ENCODE data around the gene SRMS.

DNA sequence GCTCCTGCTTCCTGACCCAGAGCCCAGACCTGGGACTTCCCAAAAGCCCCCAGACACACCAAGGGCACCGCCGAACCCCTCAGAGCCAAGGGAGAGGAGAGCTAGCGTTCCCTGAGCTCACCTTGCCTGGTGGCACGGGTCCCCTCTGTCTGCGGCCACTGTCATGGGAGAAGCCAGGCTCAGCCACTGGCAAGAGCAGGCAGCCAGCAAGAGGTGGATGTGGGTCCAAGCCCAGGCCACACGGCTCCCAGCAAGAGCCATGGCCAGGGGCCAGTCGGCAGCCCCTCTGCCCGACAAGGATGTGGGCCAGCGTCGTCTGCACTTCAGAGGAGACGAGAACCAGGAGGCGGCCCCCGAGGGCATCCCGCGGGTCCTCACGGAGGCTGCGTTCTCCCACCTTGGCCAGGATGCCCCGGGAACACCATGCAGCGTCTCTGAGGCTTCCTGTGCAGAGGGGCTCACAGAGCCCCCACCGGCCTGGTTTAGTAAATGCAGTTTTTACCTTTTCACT, 29.1 kb downstream of the SRMS start:
- TF ChIP-seq CTCF (IDR thresholded peaks at IDR 0.05) (no peak), POLR2A (IDR thresholded peaks at IDR 0.05) (no peak), POLR2AphosphoS5 (IDR thresholded peaks at IDR 0.05) (no peak)
